HG02623 (cell line): ENCODE data around the gene ECM2.

Source experiments
- ATAC-seq: cut with Tn5 transposase; IDR thresholded peaks from one replicate; pipeline ENCODE4 v1.9.1; 2021; ENCODE audit warnings: moderate library complexity; ENCODE audit not compliant: unreplicated experiment

The ECM2 gene

DNA sequence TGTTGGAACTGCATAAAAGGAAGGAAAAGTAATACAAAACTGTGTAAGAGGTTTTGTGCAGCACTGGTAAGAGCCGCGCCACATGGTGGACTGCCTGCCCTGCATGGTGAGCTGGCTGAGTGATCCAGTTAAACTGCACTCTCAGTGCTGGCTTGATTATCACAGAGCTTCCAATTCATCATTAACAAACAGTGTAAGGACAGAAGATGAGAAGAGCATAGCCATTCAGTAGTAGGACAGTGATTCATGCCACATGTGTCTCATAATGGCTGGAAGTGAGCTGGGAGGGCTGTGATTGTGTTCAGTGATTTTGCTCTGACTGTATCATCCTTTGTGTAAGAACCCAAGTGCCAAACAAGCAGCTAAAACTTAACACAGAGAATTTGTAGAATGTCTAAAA lies 67.6 kb downstream of the ECM2 start:
- no peak for ATAC-seq

DNA sequence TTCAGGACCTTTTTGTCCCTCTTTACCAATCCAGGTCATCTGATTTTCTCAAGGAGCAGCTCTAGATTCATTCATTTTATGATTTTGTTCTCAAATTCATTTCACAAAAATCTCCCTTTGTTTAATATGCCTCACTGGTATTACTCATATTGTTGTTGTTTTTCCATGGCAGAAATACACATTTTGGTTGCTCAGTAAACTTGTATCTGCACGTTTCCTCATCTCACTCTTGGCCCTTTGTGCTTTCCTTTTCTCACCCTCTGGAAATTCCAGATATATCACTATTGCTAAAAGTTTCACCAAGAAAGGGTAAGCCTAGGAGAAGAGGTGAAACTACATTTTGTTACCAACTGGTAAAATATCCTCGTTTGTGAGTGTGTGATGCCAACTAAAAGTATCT lies 68.3 kb downstream of the ECM2 start:
- ATAC-seq, result no peak

DNA sequence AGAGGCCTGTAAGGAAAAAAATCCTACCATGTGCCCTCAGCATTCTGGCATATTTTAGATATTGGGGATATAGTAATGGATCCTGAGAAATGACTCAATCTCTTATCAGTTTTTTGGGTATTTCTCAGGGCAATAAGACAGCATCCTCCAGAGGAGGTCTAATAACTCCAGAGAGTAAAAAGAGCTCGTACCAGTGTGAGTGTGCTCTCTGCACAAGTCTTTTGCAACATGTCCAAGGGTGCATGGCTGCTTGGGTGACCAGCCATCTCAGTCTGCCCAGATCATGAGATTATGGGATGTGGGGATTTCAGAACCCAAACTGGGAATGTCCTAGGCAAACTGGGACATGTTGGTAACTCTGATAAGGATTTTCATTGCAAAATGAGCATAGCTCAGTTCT lies 68.7 kb downstream of the ECM2 start:
- ATAC-seq, result no peak

DNA sequence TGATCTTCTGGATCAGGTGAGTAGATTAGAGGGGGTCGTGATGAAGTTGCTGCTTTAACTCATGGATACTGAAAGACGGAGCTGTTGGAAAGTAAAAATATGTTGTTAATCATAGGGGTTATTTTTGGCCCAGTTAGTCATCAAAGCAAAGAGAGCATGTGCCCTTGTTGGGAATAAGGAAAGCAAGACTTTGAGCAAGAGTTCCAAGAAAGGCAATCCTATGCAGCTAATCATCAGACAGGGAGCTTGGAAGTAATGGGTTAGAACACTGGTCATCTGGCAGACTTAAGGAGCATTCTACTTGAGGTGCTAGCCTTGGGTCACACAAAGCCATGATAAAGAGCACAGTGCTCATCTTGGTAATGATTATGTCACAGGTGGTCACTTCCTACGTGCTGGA lies 71.8 kb downstream of the ECM2 start:
- no peak for ATAC-seq

DNA sequence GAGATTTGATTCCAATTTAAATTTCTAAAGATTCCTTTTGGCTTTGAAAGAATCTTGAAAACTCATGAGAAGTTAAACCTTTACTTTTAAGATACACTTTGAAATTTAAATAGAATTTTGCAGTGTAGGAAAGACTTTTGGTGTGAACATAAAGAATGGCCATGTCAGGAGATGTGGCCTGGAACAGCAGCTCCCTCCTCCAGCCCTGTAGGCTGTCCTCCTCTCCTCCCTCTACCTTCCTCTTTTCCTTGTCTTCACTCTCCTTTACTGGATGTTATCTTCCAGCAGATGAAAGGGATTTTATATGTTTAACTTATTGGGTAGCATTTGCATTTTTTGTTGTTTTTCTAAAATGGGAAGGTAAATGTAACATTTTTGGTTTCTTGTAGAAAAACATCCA lies 72.4 kb downstream of the ECM2 start:
- no peak for ATAC-seq

DNA sequence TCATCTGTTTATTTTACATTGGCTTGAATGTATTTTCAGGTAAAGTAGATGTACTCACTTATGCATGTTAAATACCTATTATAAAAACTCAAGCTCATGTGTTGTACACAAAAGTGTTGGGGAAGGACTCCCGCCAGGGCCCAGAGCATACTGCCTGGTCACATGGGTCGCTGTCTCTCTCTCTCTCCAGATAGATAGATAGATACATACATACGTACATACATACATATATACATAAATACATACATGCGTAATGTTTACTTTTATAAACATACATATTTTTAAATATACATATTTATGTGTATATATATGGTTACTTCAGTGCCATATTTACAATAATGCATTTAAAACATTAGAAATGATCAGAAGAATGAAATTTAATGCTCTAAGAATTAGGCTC lies 78.2 kb downstream of the ECM2 start:
- no peak for ATAC-seq

DNA sequence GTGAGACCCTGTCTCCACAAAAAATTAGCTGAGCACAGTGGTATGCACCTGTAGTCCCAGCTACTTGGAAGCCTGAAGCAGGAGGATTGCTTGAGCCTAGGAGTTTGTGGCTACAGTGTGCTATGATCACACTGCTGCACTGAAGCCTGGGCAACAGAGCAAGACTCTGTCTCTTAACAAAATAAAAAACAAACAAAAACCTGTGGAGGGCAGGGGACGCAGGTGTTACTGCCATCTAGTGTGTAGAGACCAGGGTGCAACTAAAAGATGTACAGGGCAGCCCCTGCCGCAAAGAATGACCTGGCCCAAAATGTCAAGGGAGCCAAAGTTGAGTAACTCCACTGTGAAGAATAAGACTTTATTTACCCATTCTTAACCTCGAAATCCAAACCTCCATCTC lies 80.6 kb downstream of the ECM2 start:
- no peak for ATAC-seq

DNA sequence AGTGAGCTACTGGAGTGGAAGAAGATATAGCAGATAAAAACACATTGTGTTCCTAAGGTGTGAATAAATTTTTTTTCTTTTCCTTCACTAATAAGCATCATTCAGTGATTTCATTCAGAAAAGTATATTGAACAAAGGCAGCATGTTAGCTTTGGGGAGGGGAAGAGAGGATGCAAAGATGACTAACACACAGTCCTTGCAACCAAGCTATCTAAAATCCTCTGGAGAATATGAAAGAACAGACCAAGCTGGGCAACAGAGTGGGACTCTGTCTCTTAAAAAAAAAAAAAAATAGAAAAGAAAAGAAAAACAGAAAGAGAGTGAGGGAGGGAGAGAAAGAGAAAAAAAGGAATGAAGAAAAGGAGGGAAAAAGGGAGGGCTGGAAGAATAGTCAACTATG lies 89.3 kb downstream of the ECM2 start:
- ATAC-seq, result no peak
